Natural killer cell (primary cell): ENCODE results near the gene BCL2. TPM values are rescaled to one million over a fixed set of nuclear protein-coding genes. Genes with fewer than 3 reads are reported as not detected.
A peak's percentile ranks its signal among the peaks of the same experiment; 100 is the strongest.

Source experiments
- ATAC-seq, 3 donors: fragments of 150-1000 bp in 2 of 3; fragments of 200-7000 bp in 1 of 3; cut with Tn5 transposase; 1 replicate in 1 of 3; 2 replicates in 2 of 3; pipeline ENCODE4 v1.10.0; 2021; ENCODE audit warnings: mild to moderate bottlenecking in 2 of 3, moderate library complexity in 2 of 3
- DNase-seq, 2 donors: peaks; one replicate each; pipeline versions ENCODE4 v3.0.0 to v3.0.0-alpha.2; 2013 to 2021; ENCODE audit warnings: mixed read lengths in 1 of 2
- H3K27ac ChIP-seq: one replicate; pipeline ENCODE4 v1.5.1; 2013; ENCODE audit warnings: mild to moderate bottlenecking, low read length
- H3K27me3 ChIP-seq: one replicate; pipeline ENCODE4 v1.6.1; 2013; ENCODE audit warnings: low read length; ENCODE audit not compliant: control insufficient read depth, insufficient read depth
- H3K36me3 ChIP-seq: one replicate; pipeline ENCODE4 v1.6.1; 2013; ENCODE audit warnings: low read length; ENCODE audit not compliant: control insufficient read depth, insufficient read depth
- H3K4me1 ChIP-seq: one replicate; pipeline ENCODE4 v1.6.1; 2013; ENCODE audit warnings: low read length; ENCODE audit not compliant: control insufficient read depth, insufficient read depth
- H3K4me3 ChIP-seq: one replicate; pipeline ENCODE4 v1.5.1; 2013; ENCODE audit warnings: low read length
- H3K9me3 ChIP-seq: one replicate; pipeline ENCODE4 v1.6.1; 2013; ENCODE audit warnings: low read length; ENCODE audit not compliant: control insufficient read depth, insufficient read depth
- H3K27ac Mint-ChIP-seq, 2 donors: one replicate each; pipeline ENCODE4 v1.8.0; 2022; ENCODE audit warnings: mild to moderate bottlenecking in 2 of 2, mixed read lengths in 2 of 2, moderate library complexity in 1 of 2
- H3K27me3 Mint-ChIP-seq, 2 donors: one replicate each; pipeline ENCODE4 v1.8.0; 2022; ENCODE audit warnings: low read depth in 2 of 2, mixed read lengths in 2 of 2
- H3K36me3 Mint-ChIP-seq: one replicate; pipeline ENCODE4 v1.8.0; 2022; ENCODE audit warnings: mixed read lengths
- H3K4me1 Mint-ChIP-seq, 2 donors: one replicate each; pipeline ENCODE4 v1.8.0; 2022; ENCODE audit warnings: mixed read lengths in 2 of 2
- H3K4me3 Mint-ChIP-seq: one replicate; pipeline ENCODE4 v1.8.0; 2022; ENCODE audit warnings: mild to moderate bottlenecking, moderate library complexity, mixed read lengths
- H3K9me3 Mint-ChIP-seq, 2 donors: one replicate each; pipeline ENCODE4 v1.8.0; 2022; ENCODE audit warnings: mixed read lengths in 2 of 2
- CTCF ChIP-seq: fragments of 200-600 bp; IDR thresholded peaks from one replicate; pipeline ENCODE4 v1.8.0; 2022; ENCODE audit warnings: antibody characterized with exemption
- WGBS: methylation state at CpG from one replicate; pipeline ENCODE4 v1.1.7; 2013; ENCODE audit warnings: missing lambda C conversion rate; ENCODE audit not compliant: insufficient coverage; 5-methylcytosine and 5-hydroxymethylcytosine counted together
- intact Hi-C: fragments of 100-400 bp; cut with micrococcal nuclease; formaldehyde crosslinking; loops from one replicate; pipeline ENCODE4 v1.14.2; 2022
- total RNA-seq, 4 donors: library from RNA; stranded (reverse); fragments of 120-200 nt in 1 of 4; gene quantifications; one replicate each; pipeline versions ENCODE4 v1.2.3 to v1.2.4, GENCODE V29; 2013 to 2022

Gene BCL2
- total RNA-seq, 3 donors from 2014 or later (not counting 1 experiment from before 2014, with no cell fraction given): 28.2 to 64.2 (median 33.4) TPM

- Mint-ChIP-seq H3K27me3 (no peaks in the 10 kb centered on the region), H3K4me1 (peaks cover 5 to 19% of the 10 kb centered on the region in 2 donors), H3K27ac (no peak overlapping the region), H3K36me3 (no peaks in the 10 kb centered on the region), H3K4me3 (no peak overlapping the region), H3K9me3 (no peaks in the 10 kb centered on the region)
- Histone ChIP-seq H3K27ac (no peak overlapping the region), H3K4me1 (peaks cover 6% of the 10 kb centered on the region), H3K27me3 (no peaks in the 10 kb centered on the region), H3K4me3 (no peak overlapping the region), H3K9me3 (no peaks in the 10 kb centered on the region), H3K36me3 (peaks cover 9% of the 10 kb centered on the region)
- DNase-seq (no peak), ATAC-seq (no peak)
- 95% methylated on average over 8 of the region's 9 CpGs for WGBS
- no peak for TF ChIP-seq CTCF
- intact Hi-C loops: no loop called here
Observed at GRCh38 chr18:63128237-63128974, 191.2 kb downstream of the BCL2 start.

GRCh38 chr18:63126134-63127069 is 193.2 kb downstream of the BCL2 start:
- Mint-ChIP-seq H3K9me3 (no peaks in the 10 kb centered on the region), H3K27ac (peak overlapping the region in 1 of 2 donors; percentile 39), H3K36me3 (no peaks in the 10 kb centered on the region), H3K4me3 (no peak overlapping the region), H3K4me1 (peaks cover 5 to 18% of the 10 kb centered on the region in 2 donors), H3K27me3 (no peaks in the 10 kb centered on the region)
- WGBS: 69% methylated on average over 9 of the region's 12 CpGs
- no peak for TF ChIP-seq CTCF
- Histone ChIP-seq H3K36me3 (peaks cover 9% of the 10 kb centered on the region), H3K27ac (no peak overlapping the region), H3K27me3 (no peaks in the 10 kb centered on the region), H3K4me3 (no peak overlapping the region), H3K4me1 (peaks cover 3% of the 10 kb centered on the region), H3K9me3 (no peaks in the 10 kb centered on the region)
- intact Hi-C loops: no loop called here
- DNase-seq (no peak), ATAC-seq (no peak)

GRCh38 chr18:63120620-63121019 is 198.9 kb downstream of the BCL2 start:
- ATAC-seq: no peak
- H3K4me3 ChIP-seq: no peak overlapping the region
- Mint-ChIP-seq H3K27ac (no peak overlapping the region), H3K4me1 (no peaks in the 10 kb centered on the region), H3K27me3 (peaks cover 16 to 35% of the 10 kb centered on the region in 2 donors), H3K9me3 (no peaks in the 10 kb centered on the region), H3K4me3 (no peak overlapping the region), H3K36me3 (no peaks in the 10 kb centered on the region)
- H3K4me1 ChIP-seq: no peaks in the 10 kb centered on the region
- DNase-seq: no peak
- no peaks in the 10 kb centered on the region for H3K36me3 ChIP-seq
- H3K9me3 ChIP-seq: no peaks in the 10 kb centered on the region
- H3K27me3 ChIP-seq: no peaks in the 10 kb centered on the region
- H3K27ac ChIP-seq: no peak overlapping the region
- intact Hi-C loops: no loop called here
- TF ChIP-seq CTCF: no peak
- 80% methylated on average over 4 of the region's 4 CpGs for WGBS
